ENCODE data around the gene TMEM101.
"Not testable (repeated sequence)": the region's sequence is repeated elsewhere in the genome, so short reads cannot be mapped to it uniquely, and the experiment has no call there.

Gene TMEM101

GRCh38 chr17:44000141-44000860 lies 14.5 kb downstream of the TMEM101 start:
- no peak for DNase-seq (ENCODE audit: low read depth)

GRCh38 chr17:43999024-43999423 lies 15.7 kb downstream of the TMEM101 start:
- no peak for DNase-seq (ENCODE audit: low read depth)

DNA sequence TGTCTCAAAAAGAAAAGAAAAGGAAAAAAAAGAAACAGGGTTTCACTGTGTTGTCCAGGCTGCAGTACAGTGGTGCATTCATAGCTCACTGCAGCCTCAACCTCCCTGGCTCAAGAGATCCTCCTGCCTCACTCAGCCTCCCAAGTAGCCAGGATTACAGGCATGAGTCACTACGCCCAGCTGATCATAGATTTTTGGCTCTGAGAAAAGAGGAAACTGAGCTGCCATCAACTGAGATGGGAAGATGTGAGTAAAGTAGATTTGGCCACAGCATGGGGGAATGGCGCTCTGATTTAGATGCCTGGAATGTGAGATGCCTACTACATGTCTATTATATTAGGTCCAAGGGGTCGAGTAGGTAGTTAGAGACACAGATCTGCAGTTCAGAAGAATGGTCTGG lies 16.2 kb downstream of the TMEM101 start:
- DNase-seq (ENCODE audit: low read depth), result no peak

DNA sequence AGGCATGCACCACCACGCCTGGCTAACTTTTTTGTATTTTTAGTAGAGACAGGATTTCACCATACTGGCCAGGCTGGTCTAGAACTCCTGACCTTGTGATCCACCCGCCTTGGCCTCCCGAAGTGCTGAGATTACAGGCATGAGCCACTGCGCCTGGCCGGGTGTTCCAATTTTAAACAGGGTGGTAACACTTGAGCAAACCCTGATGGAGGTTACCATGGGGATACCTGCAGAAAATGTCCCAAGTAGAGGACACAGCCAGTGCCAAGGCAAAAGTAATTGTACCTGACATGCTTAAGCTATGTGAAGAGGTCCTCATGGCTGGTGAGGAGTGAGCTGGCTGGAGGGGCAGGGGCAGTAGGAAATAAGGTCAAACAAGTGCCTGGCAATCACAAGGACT lies 17.6 kb downstream of the TMEM101 start:
- DNase-seq (ENCODE audit: low read depth), result not testable (repeated sequence)

DNA sequence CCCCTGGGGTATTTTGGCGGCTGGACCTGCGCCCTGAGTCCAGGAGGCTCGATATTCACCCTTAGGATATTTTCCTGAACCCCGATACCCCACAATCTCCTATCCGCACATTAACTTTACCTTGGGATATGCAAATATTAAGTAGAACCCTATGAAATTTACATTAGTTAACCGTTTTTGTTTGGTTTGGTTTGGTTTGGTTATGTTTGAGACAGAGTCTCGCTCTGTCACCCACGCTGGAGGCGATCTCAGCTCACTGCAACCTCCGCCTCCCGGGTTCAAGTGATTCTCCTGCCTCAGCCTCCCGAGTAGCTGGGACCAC lies 19.7 kb downstream of the TMEM101 start:
- no peak for DNase-seq (ENCODE audit: low read depth)

- peak; percentile 47 for DNase-seq (ENCODE audit: low read depth)
Measured at GRCh38 chr17:43994272-43995149, 20.3 kb downstream of the TMEM101 start.

DNA sequence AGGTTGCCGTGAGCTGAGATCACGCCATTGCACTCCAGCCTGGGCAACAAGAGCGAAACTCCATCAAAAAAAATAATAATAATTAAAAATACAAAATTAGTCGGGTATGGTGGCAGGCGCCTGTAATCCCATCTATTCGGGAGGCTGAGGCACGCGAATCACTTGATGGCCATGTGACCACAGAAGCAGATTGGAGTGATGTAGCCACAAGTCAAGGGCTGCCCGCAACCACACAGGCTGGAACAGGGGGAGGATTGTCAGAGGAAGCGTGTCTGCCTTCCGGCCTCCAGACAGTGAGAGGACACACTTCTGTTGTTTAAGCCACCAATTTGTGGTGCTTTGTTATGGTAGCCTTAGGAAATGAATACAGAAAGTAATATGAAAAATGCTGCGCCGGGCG lies 22.1 kb downstream of the TMEM101 start:
- DNase-seq (ENCODE audit: low read depth), result no peak

DNA sequence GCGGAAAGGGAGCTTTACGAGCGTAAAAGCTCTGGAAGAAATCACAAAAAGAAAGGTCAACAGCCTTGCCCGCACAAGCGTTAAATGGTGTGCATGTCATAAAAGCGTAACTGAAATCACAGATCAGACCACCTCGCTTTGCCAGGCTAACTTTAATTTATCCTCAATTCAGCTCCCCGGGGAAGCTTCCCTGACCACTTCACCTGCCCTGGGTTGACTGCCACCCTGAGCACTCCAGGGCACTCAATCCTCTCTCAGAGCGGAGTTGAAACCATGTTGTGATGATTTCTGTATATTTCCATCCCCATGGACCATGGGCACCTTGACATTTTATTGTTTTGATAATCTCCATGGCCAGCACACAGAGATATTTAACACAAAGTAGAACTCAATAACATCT lies 26.5 kb downstream of the TMEM101 start:
- no peak for DNase-seq (ENCODE audit: low read depth)

DNA sequence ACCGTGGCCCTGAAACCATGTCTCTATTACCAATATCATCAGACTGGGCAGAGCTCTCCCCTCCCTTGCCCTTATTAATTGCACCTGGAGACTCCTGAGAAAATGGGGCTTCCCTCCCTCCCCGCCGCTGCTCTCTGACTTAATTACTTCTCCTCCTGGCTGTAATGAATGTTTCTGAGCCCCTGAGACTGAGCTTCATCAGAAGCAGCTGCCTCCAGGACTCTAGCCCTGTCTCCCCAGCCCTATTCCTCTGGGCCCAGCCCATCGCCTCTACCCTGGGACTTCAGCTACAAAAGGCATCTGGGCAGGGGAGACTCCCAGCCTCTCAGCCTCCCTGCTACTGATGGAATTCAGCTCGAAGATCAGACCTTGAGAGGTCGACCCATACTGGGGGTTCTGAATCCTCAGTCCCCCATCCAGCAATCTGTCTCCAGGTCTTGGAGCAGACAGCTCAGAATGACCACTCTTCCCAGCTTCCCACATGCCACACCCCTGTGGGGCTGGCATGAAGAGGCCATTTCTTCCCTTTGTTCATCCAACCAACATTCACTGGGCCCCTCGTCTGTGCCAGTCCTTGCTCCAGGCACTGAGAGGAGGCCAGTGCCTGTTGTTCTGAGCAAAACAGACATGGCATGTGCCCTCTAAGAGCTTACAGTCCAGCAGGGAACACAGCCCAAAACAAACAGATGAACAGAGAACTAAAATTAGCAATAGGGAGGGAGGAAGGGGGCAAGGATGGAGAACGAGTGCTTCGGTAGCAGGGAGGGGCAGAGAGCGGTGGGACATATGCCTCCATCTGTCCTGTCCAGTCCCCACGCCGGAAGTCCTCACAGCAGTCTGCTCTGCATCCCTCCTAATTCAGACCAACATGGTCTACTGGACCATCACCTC lies 27.4 kb downstream of the TMEM101 start:
- no peak for DNase-seq (ENCODE audit: low read depth)

GRCh38 chr17:43986225-43986981 lies 28.4 kb downstream of the TMEM101 start:
- no peak for DNase-seq (ENCODE audit: low read depth)

GRCh38 chr17:43984521-43984920 lies 30.2 kb downstream of the TMEM101 start:
- DNase-seq (ENCODE audit: low read depth), result no peak

DNA sequence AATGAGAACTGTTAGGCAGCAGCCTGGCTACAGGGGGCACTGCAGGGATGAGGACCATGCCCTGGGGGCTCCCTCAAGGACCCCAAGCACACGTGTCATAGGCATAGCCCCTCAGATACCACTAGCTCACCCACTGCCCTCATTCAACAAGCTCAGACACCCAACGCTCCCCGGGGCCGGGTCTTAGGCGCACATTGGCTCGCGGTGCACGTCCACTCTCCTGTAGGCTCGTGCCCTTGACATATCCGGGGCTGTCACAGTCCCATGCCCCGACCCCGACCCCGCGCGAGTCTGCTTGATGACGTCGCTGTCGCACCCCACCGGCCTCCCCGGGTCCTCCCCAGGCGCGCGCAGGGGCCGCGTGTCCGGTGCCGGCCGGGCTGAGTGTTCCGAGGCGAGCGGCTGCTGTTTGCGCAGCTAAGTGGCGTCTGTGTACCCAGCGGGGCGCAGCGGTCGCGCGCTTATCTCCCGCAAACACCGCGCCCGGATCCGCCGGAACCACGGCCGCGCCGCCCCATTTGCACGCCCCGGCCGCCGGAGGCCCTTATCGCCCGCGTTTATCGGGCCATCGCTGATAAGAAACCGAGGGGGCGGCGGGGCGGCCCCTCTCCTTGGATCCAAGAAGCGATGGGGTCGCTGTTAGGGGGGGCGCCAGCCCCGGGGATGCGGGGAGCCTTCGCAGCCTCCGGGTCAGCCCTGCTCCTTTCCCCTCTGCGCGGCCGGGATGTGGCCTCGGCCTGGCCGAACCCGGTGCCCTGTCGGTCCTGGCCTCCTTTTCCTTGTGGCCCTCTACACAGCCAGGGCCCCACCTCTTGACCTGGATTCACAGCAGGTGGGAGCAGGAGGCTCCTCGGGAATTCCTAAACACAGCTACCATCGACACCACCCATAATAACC lies 31.0 kb downstream of the TMEM101 start:
- no peak for DNase-seq (ENCODE audit: low read depth)

DNA sequence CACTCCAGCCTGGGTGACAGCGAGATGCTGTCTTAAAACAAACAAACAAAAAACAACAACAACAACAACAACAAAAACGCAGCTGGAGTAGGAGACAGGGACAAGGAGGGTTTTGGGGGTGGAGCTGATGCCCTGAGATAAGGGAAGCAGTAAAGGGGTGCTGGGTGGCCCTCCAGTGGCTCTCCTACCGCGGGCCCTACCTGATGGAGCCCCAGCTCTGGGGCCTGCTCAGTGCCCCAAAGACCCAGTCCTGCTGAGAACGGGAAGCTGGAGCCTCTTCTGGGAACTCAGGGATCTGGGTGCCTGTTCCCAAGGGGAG lies 31.6 kb downstream of the TMEM101 start:
- no peak for DNase-seq (ENCODE audit: low read depth)

DNA sequence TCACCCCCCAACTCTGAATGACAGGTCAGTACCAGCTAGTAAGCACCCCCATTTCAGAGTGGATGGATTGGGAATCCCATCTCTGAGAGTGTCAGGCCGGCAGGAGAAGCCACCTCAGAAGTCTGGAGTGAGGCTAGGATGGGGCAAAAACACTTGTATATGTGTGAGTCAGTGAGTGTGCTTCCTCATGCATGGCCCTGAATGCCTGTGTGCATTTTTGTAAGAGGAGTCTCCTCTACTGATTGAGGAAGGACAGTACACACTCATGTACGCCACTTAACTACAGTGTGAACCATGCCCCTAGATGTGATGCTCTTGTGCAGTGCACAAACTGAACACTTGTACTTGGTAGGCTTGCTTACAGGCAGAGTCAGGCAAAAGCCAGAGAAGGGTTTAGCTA lies 32.6 kb downstream of the TMEM101 start:
- DNase-seq (ENCODE audit: low read depth), result no peak

DNA sequence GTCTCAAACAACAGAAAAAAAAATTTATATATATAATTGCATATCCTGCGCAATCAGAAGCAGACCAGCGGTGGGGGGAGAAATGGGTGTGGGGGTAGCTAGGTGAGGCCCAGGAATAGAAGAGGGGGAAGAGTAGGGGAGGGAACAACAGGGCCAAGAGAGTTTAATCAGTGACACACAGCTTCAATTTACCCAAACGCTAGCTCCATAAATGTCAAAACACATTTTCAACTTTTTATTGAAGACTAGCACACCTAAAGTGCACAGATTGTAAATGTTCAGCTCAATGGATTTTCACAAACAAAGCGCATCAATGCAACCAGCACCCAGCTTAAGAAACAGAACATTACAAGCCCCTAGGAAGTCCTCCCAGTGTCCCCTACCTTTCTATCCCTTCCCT lies 35.1 kb downstream of the TMEM101 start:
- DNase-seq (ENCODE audit: low read depth), result no peak

DNA sequence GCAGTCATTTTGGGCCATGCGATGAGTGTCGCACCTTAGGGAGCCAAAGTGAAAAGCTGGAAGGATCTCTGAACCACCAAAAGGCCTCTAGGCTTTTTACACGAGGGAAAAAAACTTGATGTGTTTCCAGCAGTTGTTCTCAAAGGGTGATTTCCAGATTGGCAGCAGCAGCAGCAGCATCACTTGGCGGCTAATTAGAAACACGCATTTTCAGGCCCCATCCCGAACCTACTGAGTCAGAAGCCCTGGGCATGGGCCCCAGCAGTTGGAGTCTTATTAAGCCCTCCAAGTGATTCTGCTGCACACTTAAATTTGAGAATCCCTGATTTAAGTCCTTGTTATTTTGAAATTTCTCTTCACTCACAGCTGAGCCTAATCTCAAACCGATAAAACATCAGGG lies 35.8 kb downstream of the TMEM101 start:
- DNase-seq (ENCODE audit: low read depth), result no peak

GRCh38 chr17:43978078-43978477 lies 36.7 kb downstream of the TMEM101 start:
- no peak for DNase-seq (ENCODE audit: low read depth)

GRCh38 chr17:43976963-43977837 lies 37.6 kb downstream of the TMEM101 start:
- no peak for DNase-seq (ENCODE audit: low read depth)

- no peak for DNase-seq (ENCODE audit: low read depth)
Measured at GRCh38 chr17:43975898-43976297, 38.9 kb downstream of the TMEM101 start.
